GM19468 (cell line): ENCODE measurements around the gene CASKIN1.
"Not testable (repeated sequence)": the region's sequence is repeated elsewhere in the genome, so short reads cannot be mapped to it uniquely, and the experiment has no call there.

ENCODE experiments used
- ATAC-seq: cut with Tn5 transposase; IDR thresholded peaks from one replicate; pipeline ENCODE4 v1.9.1; 2021; ENCODE audit warnings: mild to moderate bottlenecking, moderate library complexity, moderate number of reproducible peaks; ENCODE audit not compliant: unreplicated experiment; ENCODE audit errors: extremely low read depth

Gene CASKIN1

DNA sequence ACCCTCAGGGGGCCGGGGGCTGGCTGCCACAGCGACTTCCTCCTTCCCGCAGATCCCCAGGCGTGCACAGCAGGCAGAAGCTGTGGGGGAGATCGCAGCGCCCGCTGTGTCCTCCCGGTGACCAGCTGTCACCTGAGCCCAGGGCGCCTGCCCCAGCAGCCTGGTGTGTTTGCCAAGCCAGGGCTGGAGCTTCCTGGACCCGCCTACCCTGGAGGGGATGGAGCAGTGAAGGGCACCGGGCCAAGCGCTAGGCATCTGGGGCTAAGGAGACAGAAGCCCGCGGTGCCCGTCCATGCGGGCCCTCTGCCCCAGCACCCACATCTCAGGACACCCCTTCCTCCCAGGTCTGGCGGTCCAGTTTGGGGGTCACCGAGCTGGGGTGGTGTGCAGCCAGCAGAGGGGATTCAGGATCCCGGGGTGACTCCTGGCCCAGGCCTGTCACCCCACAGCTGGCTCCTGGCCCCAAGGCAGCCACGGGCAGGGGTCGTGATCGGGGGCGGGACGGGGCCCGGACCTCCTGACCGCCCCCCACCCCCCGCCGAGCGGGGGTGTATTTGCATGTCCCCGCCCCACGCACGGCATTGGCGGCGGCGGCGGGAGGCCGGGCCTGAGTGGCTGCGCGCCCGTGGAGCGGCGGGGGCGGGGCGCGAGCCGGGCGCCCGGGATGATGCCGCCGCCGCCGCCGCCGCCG, 48.3 kb downstream of the CASKIN1 start, which contains the start of gene RAB26:
TSS of gene RAB26 (plus strand) at position 645 of the 691 bp plus-strand sequence. CDS start 159 bp downstream, outside the sequence.
- ATAC-seq: no peak

DNA sequence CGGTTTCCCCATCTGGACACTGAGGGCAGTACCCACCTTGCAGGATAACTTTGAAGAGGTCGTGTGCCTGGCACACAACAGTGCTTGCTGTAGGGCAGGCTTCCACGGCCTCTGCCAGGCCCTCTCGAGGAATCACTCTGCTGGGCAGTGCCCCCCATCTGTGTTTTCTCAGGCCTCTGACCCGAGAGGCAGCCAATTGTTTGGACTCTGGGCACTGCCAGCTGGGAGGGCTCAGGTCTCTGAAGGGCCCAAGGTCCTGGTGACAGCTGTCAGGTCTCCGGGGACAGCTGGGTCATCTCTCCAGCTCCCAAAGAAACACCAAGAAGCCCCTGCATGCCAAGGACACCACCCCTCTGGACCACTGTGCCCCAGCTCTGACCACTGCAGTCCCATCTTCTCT, 49.0 kb downstream of the CASKIN1 start:
- no peak for ATAC-seq

DNA sequence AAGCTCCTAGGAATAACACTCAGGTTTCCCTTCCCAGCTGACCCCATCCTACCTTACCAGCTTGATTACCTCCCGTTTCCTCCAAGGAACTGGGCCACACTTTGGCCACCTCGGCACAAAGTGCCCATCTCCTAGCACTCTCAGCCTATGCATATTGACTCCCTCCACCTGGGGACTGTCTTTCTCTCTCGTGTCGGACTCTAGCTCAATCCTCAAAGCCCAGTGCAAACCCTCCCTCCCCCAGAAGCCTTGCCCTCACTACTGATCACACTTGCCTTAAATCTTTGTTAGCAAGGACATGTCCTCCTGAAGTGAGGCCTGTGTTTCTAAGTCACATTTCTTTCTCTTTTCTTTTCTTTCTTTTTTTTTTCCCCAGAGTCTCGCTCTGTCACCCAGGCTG, 50.6 kb downstream of the CASKIN1 start:
- ATAC-seq: no peak

DNA sequence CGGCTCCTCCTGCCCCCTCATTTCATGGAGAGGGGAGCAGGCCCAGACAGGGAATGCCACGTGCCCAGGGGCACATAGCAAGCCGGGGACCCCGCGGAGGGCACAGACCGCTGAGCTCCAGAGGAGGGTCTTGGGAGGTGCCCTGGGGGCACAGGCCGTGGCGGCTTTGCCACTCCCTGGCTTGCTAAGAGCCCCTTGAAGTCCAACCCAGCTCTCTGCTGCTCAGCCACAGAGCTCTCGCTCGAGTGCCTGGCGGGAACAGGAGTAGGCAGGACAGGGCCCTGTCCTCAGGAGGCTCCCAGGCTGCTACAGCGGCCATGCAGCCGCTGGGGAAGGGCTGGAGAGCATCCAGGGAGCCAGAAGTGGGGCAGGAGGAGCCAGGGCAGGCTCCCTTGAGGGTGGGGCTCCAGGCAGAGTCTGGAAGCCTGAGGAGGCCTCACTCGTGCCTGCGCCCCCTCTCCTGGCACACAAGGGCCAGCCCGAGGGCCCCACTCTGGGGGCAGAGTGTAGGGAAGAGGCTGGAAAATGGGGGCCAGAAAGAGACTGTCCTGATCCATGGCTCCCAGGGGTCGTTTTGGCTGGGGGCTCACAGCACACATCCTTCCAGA, 52.4 kb downstream of the CASKIN1 start:
- no peak for ATAC-seq

DNA sequence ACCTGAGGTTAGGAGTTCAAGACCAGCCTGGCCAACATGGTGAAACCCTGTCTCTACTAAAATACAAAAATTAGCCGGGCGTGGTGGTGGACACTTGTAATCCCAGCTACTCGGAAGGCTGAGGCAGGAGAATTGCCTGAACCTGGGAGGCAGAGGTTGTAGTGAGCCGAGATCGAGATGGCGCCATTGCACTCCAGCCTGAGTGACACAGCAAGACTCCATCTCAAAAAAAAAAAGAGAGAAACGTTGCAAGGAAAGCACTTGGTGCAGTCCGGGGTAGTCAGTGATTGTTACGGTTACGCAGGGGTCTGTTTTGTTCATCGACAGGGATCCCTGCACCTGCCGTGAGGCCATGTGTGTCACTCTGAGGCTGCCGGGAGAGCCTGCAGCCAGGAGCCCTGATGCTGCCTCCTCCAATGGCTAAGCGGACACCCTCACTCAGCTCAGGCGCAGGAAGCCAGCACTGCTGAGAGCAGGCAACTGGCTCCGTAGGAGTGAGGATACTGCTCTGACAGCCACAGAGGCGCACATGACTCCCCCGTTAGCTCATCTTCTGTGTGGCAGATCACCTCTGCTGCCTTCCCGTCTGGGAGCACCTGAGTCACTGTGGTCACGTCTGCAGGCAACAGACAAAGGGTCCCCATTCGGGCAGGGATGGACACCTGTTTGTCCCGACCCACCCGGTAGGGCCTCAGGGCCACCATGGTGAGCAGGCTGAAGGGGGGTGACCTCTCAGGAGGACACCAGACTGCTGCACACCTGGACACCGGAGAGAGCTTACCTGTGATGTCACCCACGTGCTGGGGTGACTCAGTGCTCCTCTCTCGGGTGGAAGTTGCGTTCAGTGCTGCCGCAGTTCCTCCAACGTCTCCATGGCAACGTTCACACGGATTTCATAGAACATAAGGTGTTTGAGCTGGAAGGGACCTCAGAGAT, 53.2 kb downstream of the CASKIN1 start:
- ATAC-seq: no peak

DNA sequence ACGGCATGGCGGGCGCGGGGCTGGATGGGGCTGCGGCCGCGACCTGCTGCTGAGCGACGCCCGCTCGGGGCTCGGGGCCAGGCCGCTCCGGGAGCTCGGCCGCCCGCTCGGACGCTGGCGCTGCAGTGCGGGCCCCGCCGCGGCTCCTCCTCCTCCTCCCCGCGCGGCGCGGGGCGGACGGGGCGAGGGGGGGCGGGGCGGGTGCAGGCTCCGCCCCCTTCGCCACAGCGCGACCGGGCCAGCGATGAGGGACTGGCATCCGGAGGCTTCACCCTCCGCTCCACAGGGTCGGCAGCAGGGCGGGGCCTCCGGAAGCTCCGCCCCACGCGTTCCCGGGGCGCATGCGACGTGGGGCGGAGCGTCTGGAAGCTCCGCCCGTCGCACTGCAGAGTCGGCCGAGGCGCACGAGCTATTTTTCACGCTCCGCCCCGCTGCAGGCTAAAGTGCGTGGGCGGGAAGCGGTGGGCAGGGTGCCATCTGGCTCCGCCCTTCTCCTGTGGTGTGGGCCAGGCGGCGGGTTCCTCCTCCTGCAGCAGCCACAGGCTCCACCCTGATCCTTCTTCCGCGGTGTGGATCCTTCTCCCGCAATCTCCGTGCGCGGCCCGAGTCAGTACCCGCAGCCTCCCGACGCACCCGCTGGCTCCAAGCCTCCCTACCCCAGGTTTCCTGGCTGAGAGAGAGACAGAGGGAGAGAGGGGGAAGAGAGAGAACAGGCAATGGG, 60.5 kb downstream of the CASKIN1 start, which contains the start of gene PKD1:
TSS of gene PKD1 (minus strand) at position 129 of the 721 bp plus-strand sequence. CDS start 209 bp downstream, outside the sequence.
- ATAC-seq: not testable (repeated sequence)

DNA sequence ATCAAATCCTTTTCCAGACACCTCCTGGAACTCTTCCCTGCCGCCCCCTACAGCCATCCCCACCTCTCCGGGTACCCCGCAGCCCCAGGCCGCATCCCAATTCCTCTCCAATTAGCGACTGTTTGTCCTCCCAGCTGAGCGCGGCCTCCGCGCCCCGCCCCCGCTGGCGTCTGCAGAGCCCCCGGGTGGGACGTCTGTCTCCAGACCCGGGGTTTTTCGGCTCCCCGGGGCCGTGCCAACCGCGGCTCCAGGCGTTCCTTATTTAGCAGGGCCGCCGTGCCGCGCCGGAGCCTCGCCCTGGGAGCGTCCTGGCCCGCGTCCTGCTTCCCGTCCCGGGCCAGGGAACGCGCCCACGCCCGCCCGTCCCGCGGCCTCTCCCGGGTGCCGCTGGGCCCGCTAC, 61.3 kb downstream of the CASKIN1 start:
- not testable (repeated sequence) for ATAC-seq

DNA sequence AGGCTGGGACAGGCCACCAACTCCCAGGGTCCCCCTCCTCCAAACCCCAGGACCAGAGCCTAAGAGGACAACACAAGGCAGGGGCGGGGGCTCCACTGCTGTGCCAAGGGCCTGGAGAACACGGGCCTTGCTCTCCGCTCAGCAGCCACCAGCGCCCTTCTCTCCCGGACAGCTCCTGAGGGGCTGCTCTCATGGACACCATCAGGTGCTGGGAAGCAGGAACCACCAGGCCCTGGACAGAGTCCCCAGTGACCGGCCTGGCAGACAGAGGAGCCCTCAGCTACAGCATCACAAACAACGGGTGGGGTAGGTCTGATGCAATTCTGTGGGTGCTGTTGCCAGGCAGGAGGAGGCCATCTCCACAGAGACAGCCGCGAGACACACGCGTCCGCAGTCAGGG, 62.6 kb downstream of the CASKIN1 start:
- not testable (repeated sequence) for ATAC-seq

DNA sequence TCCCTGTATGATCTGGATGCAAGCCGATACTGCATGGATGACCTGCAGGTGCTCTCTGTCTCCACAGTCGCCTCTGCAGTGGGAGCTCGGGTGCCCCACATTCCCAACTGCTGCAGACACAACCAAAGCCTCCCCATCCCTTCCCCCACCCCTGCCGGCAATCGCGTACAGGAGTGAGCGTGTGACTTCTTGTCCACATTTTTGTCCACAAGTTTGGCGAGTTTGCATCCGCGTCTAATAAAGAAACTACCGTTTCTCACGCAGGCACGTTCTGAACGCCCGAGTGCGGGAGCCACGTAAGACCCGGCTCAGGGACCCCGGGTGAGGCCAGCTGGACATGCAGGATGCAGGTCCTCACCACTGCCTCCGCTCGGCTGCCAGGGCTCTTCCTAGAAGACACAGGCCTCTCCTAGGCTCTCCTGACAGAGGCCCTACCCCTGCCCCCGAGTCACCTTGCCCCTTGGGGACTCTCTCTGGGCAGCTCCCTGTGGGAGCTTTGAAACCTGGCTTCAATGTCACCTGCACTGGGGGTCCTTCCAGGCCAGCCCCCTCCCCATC, 66.4 kb downstream of the CASKIN1 start:
- ATAC-seq: not testable (repeated sequence)

DNA sequence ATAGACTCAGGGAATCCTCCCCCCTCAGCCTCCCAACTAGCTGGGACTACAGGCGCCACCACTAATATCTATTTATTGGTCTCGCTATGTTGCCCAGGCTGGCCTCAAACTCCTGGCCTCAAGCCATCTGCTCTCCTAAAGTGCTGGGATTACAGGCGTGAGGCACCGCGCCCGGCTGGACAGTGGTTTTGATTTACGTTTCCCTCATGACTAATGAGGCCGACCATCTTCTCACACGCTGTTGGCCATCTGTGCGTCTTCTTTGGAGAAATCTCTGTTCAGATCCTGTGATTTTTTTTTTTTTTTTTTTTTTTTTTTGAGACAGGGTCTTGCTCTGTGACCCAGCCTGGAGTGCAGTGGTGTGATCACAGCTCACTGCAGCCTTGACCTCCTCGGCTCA, 67.2 kb downstream of the CASKIN1 start:
- ATAC-seq: not testable (repeated sequence)

DNA sequence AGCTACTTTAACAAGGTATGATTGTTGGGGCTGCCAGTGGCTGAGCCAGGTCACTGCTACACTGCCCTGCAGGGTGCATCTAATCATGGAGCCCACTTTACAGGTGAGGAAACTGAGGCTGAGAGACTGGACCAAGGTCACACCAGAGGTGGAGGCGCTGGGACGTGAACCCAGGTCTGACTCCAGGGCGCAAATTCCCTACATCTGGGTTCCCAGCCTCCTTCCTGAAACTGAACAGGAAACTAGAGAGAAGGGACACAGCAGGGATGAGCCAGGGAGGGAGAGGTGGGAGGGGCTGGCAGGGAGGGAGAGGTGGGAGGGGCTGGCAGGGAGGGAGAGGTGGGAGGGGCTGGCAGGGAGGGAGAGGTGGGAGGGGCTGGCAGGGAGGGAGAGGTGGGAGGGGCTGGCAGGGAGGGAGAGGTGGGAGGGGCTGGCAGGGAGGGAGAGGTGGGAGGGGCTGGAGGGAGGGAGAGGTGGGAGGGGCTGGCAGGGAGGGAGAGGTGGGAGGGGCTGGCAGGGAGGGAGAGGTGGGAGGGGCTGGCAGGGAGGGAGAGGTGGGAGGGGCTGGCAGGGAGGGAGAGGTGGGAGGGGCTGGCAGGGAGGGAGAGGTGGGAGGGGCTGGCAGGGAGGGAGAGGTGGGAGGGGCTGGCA, 68.7 kb downstream of the CASKIN1 start:
- ATAC-seq: not testable (repeated sequence)
